Body of pancreas (tissue), 4 donors: ENCODE data around the gene EN2. TPM values are rescaled to one million over a fixed set of nuclear protein-coding genes. Genes with fewer than 3 reads are reported as not detected.

Experiments used
- ATAC-seq: fragments of 150-250 bp; one replicate; pipeline ENCODE4 v1.9.1; 2016
- DNase-seq, 4 donors: peaks; one replicate each; pipeline ENCODE4 v3.0.0-alpha.2; 2019
- H3K27ac ChIP-seq, 4 donors: fragments of 200-600 bp; sonication (generic); 1 replicate in 3 of 4; 2 replicates in 1 of 4; pipeline versions ENCODE4 v1.5.1 to v1.6.1; 2016 to 2019; ENCODE audit warnings: mild to moderate bottlenecking in 1 of 4, mixed read lengths in 1 of 4, moderate library complexity in 1 of 4
- H3K27me3 ChIP-seq, 2 donors: fragments of 200-600 bp; sonication (generic); one replicate each; pipeline ENCODE4 v1.6.0; 2016; ENCODE audit warnings: mild to moderate bottlenecking in 1 of 2
- H3K36me3 ChIP-seq, 2 donors: fragments of 200-600 bp; sonication (generic); replicated peaks in 1 of 2; 2 replicates each; pipeline ENCODE4 v1.5.1; 2016; ENCODE audit warnings: low read depth in 2 of 2; ENCODE audit not compliant: insufficient read depth in 1 of 2
- H3K4me1 ChIP-seq: fragments of 200-600 bp; sonication (generic); one replicate; pipeline ENCODE4 v1.6.0; 2016
- H3K4me3 ChIP-seq, 2 donors: fragments of 200-600 bp; sonication (generic); 1 replicate in 1 of 2; 2 replicates in 1 of 2; pipeline ENCODE4 v1.5.1; 2016 to 2019
- H3K9me3 ChIP-seq, 3 donors: fragments of 200-600 bp; sonication (generic); 1 replicate in 2 of 3; 2 replicates in 1 of 3; pipeline ENCODE4 v1.5.1; 2016
- POLR2A ChIP-seq, 3 donors: fragments of 450-650 bp; IDR thresholded peaks; one replicate each; pipeline ENCODE4 v1.6.1; 2016; ENCODE audit warnings: antibody characterized with exemption in 3 of 3, mild to moderate bottlenecking in 2 of 3
- WGBS, 2 donors: methylation state at CpG; one replicate each; pipeline ENCODE4 v1.1.5; 2017; 5-methylcytosine and 5-hydroxymethylcytosine counted together
- intact Hi-C: fragments of 100-400 bp; cut with DNase I; formaldehyde crosslinking; loops from one replicate; pipeline ENCODE4 v1.15.1; 2023
- total RNA-seq, 2 donors: library from RNA; depleted of rRNA; stranded (reverse); fragments of >200 nt; gene quantifications; one replicate each; pipeline ENCODE4 v1.1.0, GENCODE V29; 2016
- TF ChIP-seq, protein P1 (sequence below), 7 experiments: fragments of 450-650 bp in 4 of 7; fragments of 200-600 bp in 3 of 7; sonication (generic) in 3 of 7; IDR thresholded peaks; one replicate each; pipeline ENCODE4 v1.5.1; 2016 to 2019; ENCODE audit warnings: antibody characterized with exemption in 7 of 7

The EN2 gene
- total RNA-seq, 2 donors from 2014 or later: not detected

GRCh38 chr7:155494551-155494950 lies 36.6 kb downstream of the EN2 start:
- no peaks in the 10 kb centered on the region for H3K36me3 ChIP-seq
- TF ChIP-seq, protein P1, sequence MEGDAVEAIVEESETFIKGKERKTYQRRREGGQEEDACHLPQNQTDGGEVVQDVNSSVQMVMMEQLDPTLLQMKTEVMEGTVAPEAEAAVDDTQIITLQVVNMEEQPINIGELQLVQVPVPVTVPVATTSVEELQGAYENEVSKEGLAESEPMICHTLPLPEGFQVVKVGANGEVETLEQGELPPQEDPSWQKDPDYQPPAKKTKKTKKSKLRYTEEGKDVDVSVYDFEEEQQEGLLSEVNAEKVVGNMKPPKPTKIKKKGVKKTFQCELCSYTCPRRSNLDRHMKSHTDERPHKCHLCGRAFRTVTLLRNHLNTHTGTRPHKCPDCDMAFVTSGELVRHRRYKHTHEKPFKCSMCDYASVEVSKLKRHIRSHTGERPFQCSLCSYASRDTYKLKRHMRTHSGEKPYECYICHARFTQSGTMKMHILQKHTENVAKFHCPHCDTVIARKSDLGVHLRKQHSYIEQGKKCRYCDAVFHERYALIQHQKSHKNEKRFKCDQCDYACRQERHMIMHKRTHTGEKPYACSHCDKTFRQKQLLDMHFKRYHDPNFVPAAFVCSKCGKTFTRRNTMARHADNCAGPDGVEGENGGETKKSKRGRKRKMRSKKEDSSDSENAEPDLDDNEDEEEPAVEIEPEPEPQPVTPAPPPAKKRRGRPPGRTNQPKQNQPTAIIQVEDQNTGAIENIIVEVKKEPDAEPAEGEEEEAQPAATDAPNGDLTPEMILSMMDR (IDR thresholded peaks at IDR 0.05): no peak
- no peak for TF ChIP-seq POLR2A (IDR thresholded peaks at IDR 0.05)
- WGBS, 2 donors: 83 to 92% methylated on average over 14 to 16 of the region's 16 CpGs
- ATAC-seq (no peak), DNase-seq (no peak)
- intact Hi-C loops: no loop called here
- H3K27me3 ChIP-seq: no peaks in the 10 kb centered on the region
- H3K27ac ChIP-seq: no peak overlapping the region
- H3K4me3 ChIP-seq: no peak overlapping the region
- peaks cover 6% of the 10 kb centered on the region for H3K4me1 ChIP-seq
- H3K9me3 ChIP-seq: no peaks in the 10 kb centered on the region

DNA sequence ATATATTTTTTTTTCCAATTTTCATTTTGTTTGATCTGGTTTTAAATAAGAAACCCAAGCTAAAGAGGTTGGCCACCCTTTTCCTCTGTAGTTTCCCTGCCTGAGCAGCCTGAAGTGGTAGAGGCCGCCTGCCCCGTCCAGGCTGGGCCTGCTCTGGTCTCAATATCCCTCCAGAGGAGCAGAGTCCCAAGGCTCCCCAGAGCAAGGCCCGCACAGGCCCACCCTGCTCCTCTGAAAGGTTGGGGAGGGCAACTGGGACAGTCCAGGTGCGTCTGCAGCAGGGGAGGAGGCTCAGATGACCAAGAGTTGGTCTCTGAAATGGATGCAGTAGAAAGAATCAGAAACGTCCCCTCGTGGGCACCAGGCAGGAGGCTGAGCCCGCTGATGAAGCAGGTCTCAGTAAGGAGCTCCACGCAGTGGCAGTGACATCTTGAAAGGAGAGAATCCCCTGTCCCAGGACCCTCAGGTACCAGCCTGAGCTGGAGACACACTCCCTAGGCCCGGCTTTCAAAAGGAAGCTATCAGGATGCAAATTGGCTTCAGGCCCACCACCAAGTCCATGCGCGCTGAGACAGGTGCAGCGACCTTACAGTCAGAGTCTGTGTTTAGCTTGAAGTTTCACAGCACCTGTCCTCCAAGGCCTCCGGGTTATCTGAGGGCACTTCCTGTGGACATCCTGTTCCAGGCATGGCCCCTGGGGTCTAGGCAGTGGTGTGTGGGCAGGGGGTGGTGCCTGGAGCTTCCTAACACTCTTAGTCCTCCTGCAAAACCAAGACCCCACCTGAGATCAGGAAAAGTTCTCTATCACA lies 37.7 kb downstream of the EN2 start:
- H3K27ac ChIP-seq: no peak overlapping the region
- WGBS, 2 donors: 77 to 83% methylated on average over 10 to 13 of the region's 13 CpGs
- H3K27me3 ChIP-seq: no peaks in the 10 kb centered on the region
- no peaks in the 10 kb centered on the region for H3K36me3 ChIP-seq
- DNase-seq (no peak), ATAC-seq (no peak)
- TF ChIP-seq POLR2A (IDR thresholded peaks at IDR 0.05): no peak
- TF ChIP-seq, protein P1 (IDR thresholded peaks at IDR 0.05): no peak
- no peaks in the 10 kb centered on the region for H3K9me3 ChIP-seq
- intact Hi-C loops: no loop called here
- H3K4me3 ChIP-seq: no peak overlapping the region
- peaks cover 6% of the 10 kb centered on the region for H3K4me1 ChIP-seq

- Histone ChIP-seq H3K4me1 (no peaks in the 10 kb centered on the region), H3K36me3 (no peaks in the 10 kb centered on the region), H3K27me3 (no peaks in the 10 kb centered on the region), H3K4me3 (no peak overlapping the region), H3K9me3 (no peaks in the 10 kb centered on the region), H3K27ac (no peak overlapping the region)
- intact Hi-C loops: no loop called here
- ATAC-seq (no peak), DNase-seq (no peak)
- WGBS, 2 donors: 82 to 88% methylated on average over 22 to 23 of the region's 23 CpGs
- TF ChIP-seq, protein P1 (IDR thresholded peaks at IDR 0.05): no peak
- no peak for TF ChIP-seq POLR2A (IDR thresholded peaks at IDR 0.05)
These were observed 38.5 kb downstream of the EN2 start for GRCh38 chr7:155496267-155497005.

DNA sequence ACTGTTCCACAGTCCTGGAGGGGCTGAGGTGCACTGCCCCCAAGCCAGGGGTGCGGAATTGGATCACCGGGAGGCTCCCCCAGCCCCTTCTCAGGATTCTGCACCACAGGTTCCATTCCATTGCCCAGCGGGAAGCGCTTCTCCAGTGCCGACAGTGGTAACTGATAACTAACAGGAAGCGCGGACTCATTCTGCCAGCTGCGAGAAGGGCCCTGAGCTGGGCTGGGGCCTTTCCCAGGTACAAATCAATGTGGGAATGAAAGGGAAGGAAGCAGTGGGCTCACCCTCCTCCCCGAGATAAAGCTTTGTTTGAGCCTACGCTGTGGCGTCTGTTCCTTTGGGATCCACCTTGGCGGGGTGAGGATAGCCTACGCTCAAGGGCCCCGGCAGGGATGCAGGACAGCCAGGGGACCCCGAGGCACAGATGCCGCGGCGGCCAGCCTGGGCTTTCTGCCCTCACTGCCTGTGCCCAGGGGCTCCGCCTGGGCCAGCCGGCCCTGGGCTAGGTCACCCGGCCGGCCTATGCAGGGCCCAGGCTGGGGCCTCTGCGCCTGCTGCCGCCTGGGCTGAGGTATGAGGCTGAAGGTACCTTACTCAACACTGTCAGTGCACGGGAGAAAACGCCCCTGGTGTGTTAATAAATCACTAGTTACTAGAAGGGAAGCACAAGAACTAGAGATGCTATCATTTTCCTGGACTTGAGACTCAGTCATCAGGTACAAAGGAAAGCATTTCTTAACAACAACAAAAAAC lies 39.4 kb downstream of the EN2 start:
- WGBS, 2 donors: 72 to 81% methylated on average over 15 to 25 of the region's 26 CpGs

More for the DNA sequence above, 39.4 kb downstream of the EN2 start:
- TF ChIP-seq, protein P1 (IDR thresholded peaks at IDR 0.05): no peak
- no peak for TF ChIP-seq POLR2A (IDR thresholded peaks at IDR 0.05)
- no peaks in the 10 kb centered on the region for H3K27me3 ChIP-seq
- H3K4me1 ChIP-seq: no peaks in the 10 kb centered on the region
- H3K4me3 ChIP-seq: no peak overlapping the region
- no peaks in the 10 kb centered on the region for H3K9me3 ChIP-seq
- no peak overlapping the region for H3K27ac ChIP-seq
- H3K36me3 ChIP-seq: no peaks in the 10 kb centered on the region
- intact Hi-C loops: no loop called here
- no peak for DNase-seq
- no peak for ATAC-seq
